GM21360 (cell line): ENCODE measurements around the gene HIVEP2.

ENCODE experiments used
- ATAC-seq: cut with Tn5 transposase; IDR thresholded peaks from one replicate; pipeline ENCODE4 v1.9.1; 2021; ENCODE audit warnings: mild to moderate bottlenecking, moderate library complexity; ENCODE audit not compliant: unreplicated experiment

Gene HIVEP2

GRCh38 chr6:142945446-142946180 lies 637 bp upstream of the HIVEP2 start:
- ATAC-seq, result peak; percentile 12

GRCh38 chr6:142944124-142945048 lies 590 bp downstream of the HIVEP2 start:
- ATAC-seq, result no peak

GRCh38 chr6:142943711-142944123 lies 1.3 kb downstream of the HIVEP2 start:
- ATAC-seq, result no peak

DNA sequence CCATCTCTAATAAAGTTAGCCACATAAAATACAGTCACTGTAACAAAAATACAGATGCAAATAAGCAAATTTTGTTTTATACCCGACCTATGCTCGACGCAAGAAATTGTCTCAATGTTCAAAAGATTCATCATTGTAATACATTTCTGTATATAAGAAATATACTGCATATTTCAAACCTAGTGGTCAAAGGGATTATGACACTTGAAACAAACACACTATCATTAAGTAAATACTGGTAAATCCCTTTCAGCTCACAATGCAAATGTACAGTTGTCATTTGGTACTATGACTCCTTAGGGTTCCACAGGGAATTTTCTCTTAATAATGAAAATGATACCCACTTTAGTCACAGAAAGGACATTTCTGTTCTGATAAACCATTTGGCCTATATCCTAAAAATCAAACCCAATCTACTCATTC lies 2.2 kb downstream of the HIVEP2 start:
- no peak for ATAC-seq

GRCh38 chr6:142942238-142942637 lies 2.7 kb downstream of the HIVEP2 start:
- ATAC-seq, result no peak

DNA sequence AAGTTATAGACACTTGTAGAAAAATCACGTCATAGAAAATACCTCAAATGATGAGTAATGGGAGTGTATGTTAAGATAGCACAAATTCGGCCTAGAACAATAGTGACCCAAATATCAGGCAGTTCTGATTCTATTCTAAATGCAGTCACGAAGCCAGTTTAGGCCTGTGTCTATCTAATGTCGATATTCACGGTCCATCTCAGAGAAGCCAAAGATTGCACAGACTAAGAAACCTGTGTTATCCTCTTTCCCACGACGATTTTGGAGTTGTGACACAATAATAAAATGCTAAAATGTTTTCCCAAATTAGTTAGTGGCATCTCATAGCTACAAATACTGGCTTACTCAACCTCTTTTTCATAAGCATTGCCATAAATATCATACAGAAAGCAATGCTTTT lies 4.0 kb downstream of the HIVEP2 start:
- no peak for ATAC-seq

DNA sequence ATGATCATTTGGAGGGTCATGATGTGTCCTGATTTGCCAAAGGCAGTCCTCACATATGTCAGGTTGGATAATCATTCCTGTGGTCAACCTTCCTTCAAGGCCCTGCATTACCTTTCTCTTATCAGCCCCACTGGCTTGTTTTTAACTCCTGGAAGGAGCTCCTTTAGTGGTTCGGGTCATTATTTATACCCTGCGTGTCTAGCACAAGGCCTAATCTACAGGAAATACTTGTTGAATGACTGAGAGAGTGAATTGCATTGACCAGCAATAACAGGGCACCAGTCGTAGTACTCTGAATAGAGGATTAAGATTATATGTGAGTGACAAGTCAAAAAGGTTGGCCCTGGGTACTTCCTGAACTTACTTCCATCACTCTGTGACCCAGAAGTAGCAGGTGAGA lies 4.5 kb downstream of the HIVEP2 start:
- ATAC-seq, result no peak

DNA sequence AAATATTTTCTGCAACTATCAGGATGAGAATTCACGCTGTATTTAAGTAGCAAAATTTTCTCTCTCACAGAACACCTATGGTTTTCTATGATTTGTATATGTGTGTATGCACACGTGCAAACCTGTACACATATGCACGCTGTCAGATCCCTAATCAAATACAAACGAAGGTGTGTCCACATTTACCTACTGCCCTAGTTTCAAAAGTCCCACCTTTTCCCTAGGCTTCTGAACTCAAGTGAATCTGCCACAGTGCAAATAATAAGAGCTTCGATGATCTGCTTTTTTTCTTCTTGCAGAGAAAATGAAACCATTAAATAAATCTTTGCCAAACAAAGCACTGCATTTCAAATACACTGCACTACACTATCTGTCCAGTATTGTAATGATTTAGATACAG lies 6.5 kb downstream of the HIVEP2 start:
- no peak for ATAC-seq

DNA sequence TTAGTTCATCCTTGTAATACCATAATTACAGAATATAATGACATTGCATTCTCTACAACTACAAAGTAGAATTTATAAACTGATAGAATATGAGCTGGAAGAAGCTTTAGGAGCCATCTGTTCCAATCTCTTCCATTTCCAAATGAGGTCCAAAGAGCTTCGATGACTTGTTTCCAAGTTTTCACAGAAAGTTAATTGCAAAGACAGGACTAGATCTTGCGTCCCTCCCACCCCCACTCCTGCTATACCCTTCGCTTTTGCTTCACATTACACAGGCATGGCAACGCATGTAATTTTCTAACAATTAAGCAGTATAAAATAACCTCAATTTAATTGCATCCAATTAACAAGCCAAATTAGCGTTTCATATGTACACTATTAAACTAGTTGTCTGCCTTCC lies 7.0 kb downstream of the HIVEP2 start:
- ATAC-seq, result no peak

GRCh38 chr6:142935553-142936517 lies 9.1 kb downstream of the HIVEP2 start:
- peak; percentile 38 for ATAC-seq

- no peak for ATAC-seq
Measured at GRCh38 chr6:142934599-142934998, 10.4 kb downstream of the HIVEP2 start.

GRCh38 chr6:142934106-142934505 lies 10.9 kb downstream of the HIVEP2 start:
- no peak for ATAC-seq

GRCh38 chr6:142933701-142934100 lies 11.3 kb downstream of the HIVEP2 start:
- no peak for ATAC-seq

DNA sequence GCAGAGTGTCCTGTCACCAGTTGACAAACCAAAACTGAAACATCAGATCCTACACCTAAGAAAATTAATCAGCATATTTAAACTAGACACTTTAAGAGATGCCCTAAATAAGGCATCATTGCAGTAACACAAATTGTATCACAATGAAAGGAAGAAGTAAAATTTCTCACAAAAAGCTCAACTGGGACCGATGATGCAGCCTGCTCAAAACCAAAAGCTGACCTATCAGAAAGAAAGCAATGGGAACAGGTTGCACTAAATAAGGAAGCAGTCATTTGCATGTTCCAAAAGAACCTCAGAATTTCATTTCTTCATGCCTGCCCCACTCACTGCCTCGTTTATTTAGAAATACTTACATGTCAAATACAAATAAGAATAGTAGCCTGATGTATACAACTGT lies 12.1 kb downstream of the HIVEP2 start:
- no peak for ATAC-seq

GRCh38 chr6:142929751-142930358 lies 15.1 kb downstream of the HIVEP2 start:
- no peak for ATAC-seq

GRCh38 chr6:142927904-142928303 lies 17.1 kb downstream of the HIVEP2 start:
- no peak for ATAC-seq

- ATAC-seq, result no peak
Measured at GRCh38 chr6:142927271-142927580, 17.8 kb downstream of the HIVEP2 start.

GRCh38 chr6:142926494-142927270 lies 18.3 kb downstream of the HIVEP2 start:
- ATAC-seq, result peak; percentile 86

GRCh38 chr6:142926177-142926493 lies 18.8 kb downstream of the HIVEP2 start:
- no peak for ATAC-seq

GRCh38 chr6:142925575-142926110 lies 19.3 kb downstream of the HIVEP2 start:
- ATAC-seq, result no peak
